ENCODE data around the gene BIN1. TPM values are rescaled to one million over a fixed set of nuclear protein-coding genes. Genes with fewer than 3 reads are reported as not detected.
A peak's percentile ranks its signal among the peaks of the same experiment; 100 is the strongest.

Gene BIN1
- total and polyA plus RNA-seq, 2 donors (not counting 1 experiment from before 2014, with no cell fraction given), result 90.6 to 92.3 TPM

GRCh38 chr2:127086990-127087790, 19.8 kb downstream of the BIN1 start:
- WGBS (ENCODE audit: insufficient coverage), result 21% methylated on average over 16 of the region's 24 CpGs
- no peaks in the 10 kb centered on the region for H3K36me3 ChIP-seq (replicated peaks in 1 of 2; ENCODE audit: control extremely low read depth in 1 of 2, control insufficient read depth in 1 of 2, extremely low read depth in 1 of 2, insufficient read depth in 2 of 2, low read length in 1 of 2)
- Mint-ChIP-seq H3K4me1 (peaks cover 61% of the 10 kb centered on the region), H3K9me3 (ENCODE audit: insufficient read depth) (no peaks in the 10 kb centered on the region), H3K4me3 (peak overlapping the region; percentile 81), H3K27me3 (no peaks in the 10 kb centered on the region), H3K27ac (peak overlapping the region; percentile 90)
- ATAC-seq (ENCODE audit: low read depth) (peak; percentile 1), DNase-seq (peak; percentile 76)
- H3K79me2 ChIP-seq (ENCODE audit: control insufficient read depth, insufficient read depth, low read length), result peaks cover 16% of the 10 kb centered on the region
- peak overlapping the region in 4 of 5 experiments; percentile 23 to 72 (median 44) for H3K4me3 ChIP-seq (ENCODE audit: control extremely low read depth in 1 of 5, extremely low read depth in 1 of 5, insufficient read depth in 1 of 5, low read depth in 2 of 5, low read length in 4 of 5)
- peak overlapping the region; percentile 53 for H3K9ac ChIP-seq (ENCODE audit: low read length)
- ChIA-PET POLR2A (no interaction called here), CTCF (interaction anchor here (1.2 to 3.5 kb wide), 2 partner anchors 19 kb away, joined by 5 to 16 read pairs; partner anchors contain the start of gene BIN1)
- H2AFZ ChIP-seq (ENCODE audit: insufficient read depth, low read depth, low read length, poor library complexity, severe bottlenecking), result peak overlapping the region; percentile 61
- H4K20me1 ChIP-seq (ENCODE audit: control insufficient read depth, insufficient read depth, low read length, poor library complexity, severe bottlenecking), result no peaks in the 10 kb centered on the region
- no peaks in the 10 kb centered on the region for H3K27me3 ChIP-seq (replicated peaks in 1 of 4; ENCODE audit: control extremely low read depth in 1 of 4, control insufficient read depth in 3 of 4, insufficient read depth in 4 of 4, low read length in 3 of 4)
- peaks cover 53 to 62% of the 10 kb centered on the region in 2 donors for H3K4me1 ChIP-seq (ENCODE audit: control insufficient read depth in 2 of 2, insufficient read depth in 2 of 2, low read length in 2 of 2)
- peak overlapping the region; percentile 42 to 55 for H3K27ac ChIP-seq (ENCODE audit: low read length in 2 of 2)
- no peak for TF ChIP-seq CTCF (IDR thresholded peaks at IDR 0.05)
- H3K4me2 ChIP-seq (replicated peaks; ENCODE audit: low read depth, low read length, poor library complexity, severe bottlenecking), result peak overlapping the region; percentile 83
- intact Hi-C loops (cut with micrococcal nuclease), result loop anchor here (5.0 to 10.0 kb wide), 5 partner anchors 70 to 938 kb away; partner anchors contain the start of genes ERCC3, MAP3K2, SAP130 and SFT2D3
- H3K9me3 ChIP-seq (ENCODE audit: control extremely low read depth in 1 of 3, control insufficient read depth in 2 of 3, insufficient read depth in 1 of 3, low read length in 2 of 3), result no peaks in the 10 kb centered on the region

GRCh38 chr2:127085317-127085681, 21.7 kb downstream of the BIN1 start:
- no peaks in the 10 kb centered on the region for H3K9me3 Mint-ChIP-seq (ENCODE audit: insufficient read depth)
- peaks cover 65 to 80% of the 10 kb centered on the region in 2 donors for H3K4me1 ChIP-seq (ENCODE audit: control insufficient read depth in 2 of 2, insufficient read depth in 2 of 2, low read length in 2 of 2)
- no peaks in the 10 kb centered on the region for H3K36me3 ChIP-seq (replicated peaks in 1 of 2; ENCODE audit: control extremely low read depth in 1 of 2, control insufficient read depth in 1 of 2, extremely low read depth in 1 of 2, insufficient read depth in 2 of 2, low read length in 1 of 2)
- DNase-seq (peak; percentile 66), ATAC-seq (ENCODE audit: low read depth) (peak; percentile 5)
- H4K20me1 ChIP-seq (ENCODE audit: control insufficient read depth, insufficient read depth, low read length, poor library complexity, severe bottlenecking), result no peaks in the 10 kb centered on the region
- CTCF ChIA-PET, result interaction anchor here (1.0 to 3.5 kb wide), 3 partner anchors 8 to 35 kb away, joined by 3 to 16 read pairs (median 4); no protein-coding TSS in a partner anchor
- peak overlapping the region; percentile 71 for H3K4me3 Mint-ChIP-seq
- intact Hi-C loops (cut with micrococcal nuclease), result loop anchor here (5.0 to 10.0 kb wide), 5 partner anchors 72 to 940 kb away; partner anchors contain the start of genes ERCC3, MAP3K2, SAP130 and SFT2D3
- TF ChIP-seq EZH2 (IDR thresholded peaks at IDR 0.05; ENCODE audit: borderline replicate concordance, insufficient read depth, low read depth, low read length, poor library complexity, severe bottlenecking) (no peak), CTCF (IDR thresholded peaks at IDR 0.05) (no peak)
- H3K27me3 ChIP-seq (replicated peaks in 1 of 4; ENCODE audit: control extremely low read depth in 1 of 4, control insufficient read depth in 3 of 4, insufficient read depth in 4 of 4, low read length in 3 of 4), result no peaks in the 10 kb centered on the region
- H3K9me3 ChIP-seq (ENCODE audit: control extremely low read depth in 1 of 3, control insufficient read depth in 2 of 3, insufficient read depth in 1 of 3, low read length in 2 of 3), result no peaks in the 10 kb centered on the region
- peak overlapping the region; percentile 83 for H3K4me2 ChIP-seq (replicated peaks; ENCODE audit: low read depth, low read length, poor library complexity, severe bottlenecking)
- peak overlapping the region; percentile 90 for H3K27ac Mint-ChIP-seq
- no peak overlapping the region for H3K9ac ChIP-seq (ENCODE audit: low read length)
- 4% methylated on average over 9 of the region's 9 CpGs for WGBS (ENCODE audit: insufficient coverage)
- peak overlapping the region; percentile 66 for H2AFZ ChIP-seq (ENCODE audit: insufficient read depth, low read depth, low read length, poor library complexity, severe bottlenecking)
- no peak overlapping the region for H3K4me3 ChIP-seq (ENCODE audit: control extremely low read depth in 1 of 5, extremely low read depth in 1 of 5, insufficient read depth in 1 of 5, low read depth in 2 of 5, low read length in 4 of 5)
- H3K4me1 Mint-ChIP-seq, result peaks cover 75% of the 10 kb centered on the region
- peak overlapping the region; percentile 55 to 65 for H3K27ac ChIP-seq (ENCODE audit: low read length in 2 of 2)
- POLR2A ChIA-PET, result interaction anchor here (1.0 kb wide), 1 partner anchor 20 kb away, joined by 4 read pairs; no protein-coding TSS in a partner anchor
- H3K27me3 Mint-ChIP-seq, result no peaks in the 10 kb centered on the region
- peaks cover 35% of the 10 kb centered on the region for H3K79me2 ChIP-seq (ENCODE audit: control insufficient read depth, insufficient read depth, low read length)
